ENCODE data around the gene TTBK1.

The TTBK1 gene

DNA sequence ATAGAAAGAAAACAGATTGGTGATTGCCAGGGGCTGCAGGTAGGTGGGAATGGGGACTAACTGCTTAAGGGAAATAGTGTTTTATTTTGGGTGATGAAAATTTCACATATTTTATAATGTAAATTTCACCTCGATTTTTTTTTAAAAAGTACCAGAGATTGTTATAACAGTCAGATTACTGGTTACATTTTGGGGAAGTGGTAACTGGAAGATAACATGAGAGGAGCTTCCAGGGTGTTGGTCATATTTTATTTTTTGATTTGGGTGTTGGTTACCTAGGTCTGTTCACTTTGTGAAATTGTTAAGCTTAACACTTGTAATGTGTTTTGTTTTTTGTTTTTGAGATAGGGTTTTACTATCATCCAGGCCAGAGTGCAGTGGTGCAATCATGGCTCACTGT is 82.6 kb downstream of the TTBK1 start:
- DNase-seq (ENCODE audit: extremely low read depth, low read depth): no peak
- TF ChIP-seq, protein P1, sequence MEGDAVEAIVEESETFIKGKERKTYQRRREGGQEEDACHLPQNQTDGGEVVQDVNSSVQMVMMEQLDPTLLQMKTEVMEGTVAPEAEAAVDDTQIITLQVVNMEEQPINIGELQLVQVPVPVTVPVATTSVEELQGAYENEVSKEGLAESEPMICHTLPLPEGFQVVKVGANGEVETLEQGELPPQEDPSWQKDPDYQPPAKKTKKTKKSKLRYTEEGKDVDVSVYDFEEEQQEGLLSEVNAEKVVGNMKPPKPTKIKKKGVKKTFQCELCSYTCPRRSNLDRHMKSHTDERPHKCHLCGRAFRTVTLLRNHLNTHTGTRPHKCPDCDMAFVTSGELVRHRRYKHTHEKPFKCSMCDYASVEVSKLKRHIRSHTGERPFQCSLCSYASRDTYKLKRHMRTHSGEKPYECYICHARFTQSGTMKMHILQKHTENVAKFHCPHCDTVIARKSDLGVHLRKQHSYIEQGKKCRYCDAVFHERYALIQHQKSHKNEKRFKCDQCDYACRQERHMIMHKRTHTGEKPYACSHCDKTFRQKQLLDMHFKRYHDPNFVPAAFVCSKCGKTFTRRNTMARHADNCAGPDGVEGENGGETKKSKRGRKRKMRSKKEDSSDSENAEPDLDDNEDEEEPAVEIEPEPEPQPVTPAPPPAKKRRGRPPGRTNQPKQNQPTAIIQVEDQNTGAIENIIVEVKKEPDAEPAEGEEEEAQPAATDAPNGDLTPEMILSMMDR (IDR thresholded peaks at IDR 0.05; ENCODE audit: low read depth, low read length): no peak

DNA sequence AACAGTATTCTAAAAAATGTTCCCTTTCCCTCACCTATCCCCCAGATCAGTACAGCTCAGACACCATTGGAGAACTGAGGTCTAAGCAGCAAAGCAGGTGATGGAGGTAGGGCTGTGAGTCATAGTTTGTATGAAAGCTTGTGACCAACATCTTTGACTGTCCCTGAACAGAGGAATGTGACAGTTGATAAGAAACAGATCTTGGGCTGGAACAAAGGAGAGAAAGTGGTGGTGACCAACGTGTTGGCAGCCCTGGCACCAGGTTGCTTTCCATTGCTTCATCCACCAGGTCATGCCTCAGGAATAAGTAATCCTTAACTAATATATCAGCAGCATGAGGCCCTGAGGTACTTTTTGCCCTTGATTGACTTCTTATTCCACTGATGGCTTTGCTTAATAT is 85.2 kb downstream of the TTBK1 start:
- TF ChIP-seq, protein P1 (IDR thresholded peaks at IDR 0.05; ENCODE audit: low read depth, low read length): no peak
- no peak for DNase-seq (ENCODE audit: extremely low read depth, low read depth)

GRCh38 chr6:43331470-43331869 is 88.2 kb downstream of the TTBK1 start:
- DNase-seq (ENCODE audit: extremely low read depth, low read depth): no peak
- TF ChIP-seq, protein P1 (IDR thresholded peaks at IDR 0.05; ENCODE audit: low read depth, low read length): no peak

GRCh38 chr6:43331891-43332290 is 88.6 kb downstream of the TTBK1 start:
- TF ChIP-seq, protein P1 (IDR thresholded peaks at IDR 0.05; ENCODE audit: low read depth, low read length): no peak
- DNase-seq (ENCODE audit: extremely low read depth, low read depth): no peak

DNA sequence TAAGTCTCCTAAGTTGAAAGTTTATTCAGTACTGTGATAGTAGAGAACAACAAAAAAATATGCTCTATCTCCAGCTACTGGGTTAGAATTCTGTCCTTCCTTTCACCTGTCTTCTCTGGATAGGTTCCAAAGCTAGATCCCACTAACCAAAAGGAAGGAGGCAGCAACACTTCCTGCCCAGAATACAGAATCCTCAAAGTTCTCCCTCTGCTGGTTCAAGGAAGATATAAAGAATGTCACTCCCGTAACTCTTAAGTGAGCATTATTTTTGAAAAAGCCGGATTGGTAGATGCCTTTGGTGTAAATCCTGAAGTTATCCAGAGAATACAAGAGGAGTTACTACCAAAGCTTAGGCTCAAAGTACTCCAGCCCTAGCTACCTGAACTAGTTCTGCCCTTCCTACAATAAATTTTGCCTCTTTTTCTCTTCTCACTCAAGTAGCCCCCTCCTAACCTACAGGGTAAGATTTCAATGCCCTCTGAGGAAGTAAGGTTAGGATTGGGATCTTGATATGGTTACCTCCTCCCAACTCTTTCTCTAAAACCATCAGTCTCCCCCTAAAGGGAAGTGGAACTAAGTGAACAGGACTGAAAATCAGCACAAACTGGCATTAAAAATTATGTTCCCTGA is 91.3 kb downstream of the TTBK1 start:
- DNase-seq (ENCODE audit: extremely low read depth, low read depth): peak; percentile 19
- TF ChIP-seq, protein P1 (IDR thresholded peaks at IDR 0.05; ENCODE audit: low read depth, low read length): peak; percentile 55

GRCh38 chr6:43335469-43335868 is 92.2 kb downstream of the TTBK1 start:
- TF ChIP-seq, protein P1 (IDR thresholded peaks at IDR 0.05; ENCODE audit: low read depth, low read length): no peak
- DNase-seq (ENCODE audit: extremely low read depth, low read depth): no peak

- DNase-seq (ENCODE audit: extremely low read depth, low read depth): no peak
- TF ChIP-seq, protein P1 (IDR thresholded peaks at IDR 0.05; ENCODE audit: low read depth, low read length): no peak
Observed at GRCh38 chr6:43336382-43336781, 93.1 kb downstream of the TTBK1 start.

Data from AG09319 (cell line).